GM12878 (cell line): ENCODE data around the gene PRRC2B. TPM values are rescaled to one million over a fixed set of nuclear protein-coding genes. Genes with fewer than 3 reads are reported as not detected.

Experiments
- ATAC-seq: fragments of 200-7000 bp; cut with Tn5 transposase; 3 replicates; pipeline ENCODE4 v1.9.1; 2020; ENCODE audit warnings: mild to moderate bottlenecking, moderate library complexity
- BruUV-seq: library from RNA; stranded (reverse); fragments of 400-500 nt; replicated peaks from 2 replicates; lab custom pipeline; 2021; lab: Mats Ljungman, UMichigan
- CTCF ChIA-PET: fragments of 300-600 bp; sonication (Branson Sonifier 250); formaldehyde crosslinking; extraction: SDS; loops from one replicate; lab custom pipeline; 2021; ENCODE audit warnings: inconsistent platforms; lab: Yijun Ruan, JAX
- POLR2A ChIA-PET: fragments of 350-600 bp; formaldehyde crosslinking; extraction: SDS; loops from one replicate; lab custom pipeline; 2021; ENCODE audit warnings: inconsistent platforms; lab: Charles Lee
- RAD21 ChIA-PET: fragments of 300-600 bp; sonication (Branson Sonifier 250); formaldehyde crosslinking; loops from one replicate; lab custom pipeline; 2023; ENCODE audit warnings: antibody characterized with exemption; ENCODE audit not compliant: unreplicated experiment; lab: Charles Lee
- SMC1A ChIA-PET: fragments of 300-600 bp; sonication (Branson Sonifier 250); formaldehyde crosslinking; loops from one replicate; lab custom pipeline; 2023; ENCODE audit not compliant: unreplicated experiment, uncharacterized antibody; lab: Charles Lee
- DNase-seq: peaks from one replicate; pipeline ENCODE4 v3.0.0-alpha.2; 2011; ENCODE audit warnings: low read depth, low spot score
- FAIRE-seq: peaks from 3 replicates; lab custom pipeline; 2011; peaks lifted over from hg19 to GRCh38; lab: Jason Lieb, UNC
- H2AFZ ChIP-seq: 2 replicates; pipeline ENCODE4 v1.6.0; 2011; ENCODE audit warnings: low read depth, low read length, control low read depth; ENCODE audit not compliant: control insufficient read depth
- H3K27ac ChIP-seq: 2 replicates; pipeline ENCODE4 v1.5.1; 2011; ENCODE audit warnings: control low read depth; ENCODE audit not compliant: control insufficient read depth, insufficient read depth
- H3K27me3 ChIP-seq, 2 experiments: replicated peaks in 1 of 2; 2 replicates each; pipeline versions ENCODE4 v1.6.0 to v1.6.1; 2011; ENCODE audit warnings: low read length in 1 of 2; ENCODE audit not compliant: control insufficient read depth in 2 of 2, insufficient read depth in 2 of 2
- H3K36me3 ChIP-seq, 2 experiments: 2 replicates each; pipeline ENCODE4 v1.5.1; 2011; ENCODE audit warnings: low read length in 1 of 2; ENCODE audit not compliant: control insufficient read depth in 2 of 2, insufficient read depth in 2 of 2
- H3K4me1 ChIP-seq: 2 replicates; pipeline ENCODE4 v1.6.1; 2011; ENCODE audit warnings: mild to moderate bottlenecking, low read length, moderate library complexity, mixed read lengths; ENCODE audit not compliant: control insufficient read depth, insufficient read depth
- H3K4me2 ChIP-seq: 2 replicates; pipeline ENCODE4 v1.6.0; 2011; ENCODE audit warnings: control low read depth; ENCODE audit not compliant: control insufficient read depth, insufficient read depth
- H3K4me3 ChIP-seq: fragments of 200-600 bp; sonication (generic); 2 replicates; pipeline ENCODE4 v1.5.1; 2016
- H3K79me2 ChIP-seq: 2 replicates; pipeline ENCODE4 v1.6.0; 2011; ENCODE audit warnings: low read length; ENCODE audit not compliant: control insufficient read depth, insufficient read depth
- H3K9ac ChIP-seq: 2 replicates; pipeline ENCODE4 v1.8.0; 2011; ENCODE audit warnings: low read length, control low read depth, mixed read lengths; ENCODE audit not compliant: control insufficient read depth, insufficient read depth
- H3K9me3 ChIP-seq: replicated peaks from 3 replicates; pipeline ENCODE4 v1.5.1; 2011; ENCODE audit warnings: mild to moderate bottlenecking, low read length; ENCODE audit not compliant: control insufficient read depth, insufficient read depth
- H4K20me1 ChIP-seq: 2 replicates; pipeline ENCODE4 v1.6.0; 2011; ENCODE audit not compliant: control insufficient read depth, insufficient read depth
- CEBPB ChIP-seq, 2 experiments: fragments of 150-350 bp in 1 of 2; IDR thresholded peaks; 2 replicates each; pipeline ENCODE4 v1.6.1; 2012 to 2014; ENCODE audit warnings: low read depth in 2 of 2, low read length in 2 of 2, borderline replicate concordance in 1 of 2, inconsistent platforms in 1 of 2
- CREM ChIP-seq: IDR thresholded peaks from 2 replicates; pipeline ENCODE4 v1.6.1; 2014; ENCODE audit warnings: antibody characterized with exemption, low read depth
- ESRRA ChIP-seq: IDR thresholded peaks from 2 replicates; pipeline ENCODE4 v1.6.1; 2012; ENCODE audit warnings: mild to moderate bottlenecking, low read length, improper control_type of control experiment
- FOXK2 ChIP-seq: fragments of 450-650 bp; IDR thresholded peaks from 2 replicates; pipeline ENCODE4 v1.6.1; 2017; ENCODE audit warnings: mild to moderate bottlenecking, moderate library complexity
- HDAC2 ChIP-seq: fragments of 200-600 bp; sonication (generic); IDR thresholded peaks from 2 replicates; pipeline ENCODE4 v1.6.1; 2017
- IKZF2 ChIP-seq, 2 experiments: fragments of 450-650 bp; IDR thresholded peaks; 2 replicates each; pipeline ENCODE4 v1.6.1; 2017; ENCODE audit warnings: mild to moderate bottlenecking in 2 of 2, moderate library complexity in 2 of 2
- MTA2 ChIP-seq: fragments of 450-650 bp; IDR thresholded peaks from 2 replicates; pipeline ENCODE4 v1.6.1; 2016; ENCODE audit warnings: low read depth, mild to moderate bottlenecking, moderate library complexity
- RBBP5 ChIP-seq: fragments of 200-600 bp; sonication (generic); conservative IDR thresholded peaks from 2 replicates; pipeline ENCODE4 v1.6.1; 2016
- RELA ChIP-seq: fragments of 450-650 bp; IDR thresholded peaks from 2 replicates; pipeline ENCODE4 v1.8.0; 2014; ENCODE audit warnings: borderline replicate concordance; ENCODE audit not compliant: partially characterized antibody
- SREBF1 ChIP-seq: IDR thresholded peaks from 2 replicates; pipeline ENCODE4 v1.6.1; 2012; ENCODE audit warnings: mild to moderate bottlenecking, low read length
- TCF7 ChIP-seq: IDR thresholded peaks from 2 replicates; pipeline ENCODE4 v1.6.1; 2014; ENCODE audit warnings: antibody characterized with exemption, borderline replicate concordance
- ZBED1 ChIP-seq: IDR thresholded peaks from 2 replicates; pipeline ENCODE4 v1.6.1; 2016; ENCODE audit warnings: borderline replicate concordance
- ZNF384 ChIP-seq: IDR thresholded peaks from 2 replicates; pipeline ENCODE4 v1.6.1; 2012; ENCODE audit warnings: low read depth, mild to moderate bottlenecking, low read length, improper control_type of control experiment, borderline replicate concordance
- ZSCAN29 ChIP-seq: fragments of 450-650 bp; IDR thresholded peaks from 2 replicates; pipeline ENCODE4 v1.6.1; 2017; ENCODE audit warnings: mild to moderate bottlenecking, moderate library complexity
- WGBS: methylation state at CpG from one replicate; pipeline ENCODE4 v1.1.6; 2016; ENCODE audit warnings: low lambda C conversion rate; ENCODE audit not compliant: insufficient replicate concordance, insufficient coverage; ENCODE audit errors: missing lambda C conversion rate; 5-methylcytosine and 5-hydroxymethylcytosine counted together
- in situ Hi-C: fragments of 300-500 bp; cut with MboI; formaldehyde crosslinking; loops from 9 replicates; pipeline ENCODE4 v1.14.3; 2018; ENCODE audit warnings: mixed read lengths
- intact Hi-C: fragments of 100-400 bp; cut with micrococcal nuclease; formaldehyde crosslinking; loops from one replicate; pipeline ENCODE4 v1.14.2; 2022; ENCODE audit not compliant: unreplicated experiment
- polyA plus RNA-seq, 11 experiments: library from polyadenylated mRNA; depleted of rRNA in 4 of 11; unstranded in 6 of 11; stranded (reverse) in 5 of 11; fragments of >200 nt; fragmentation: Nextera tagmentation in 4 of 11; fragmentation: Illumina TruSeq in 1 of 11; extraction: Ambion mirVana in 4 of 11; extraction: Trizol in 1 of 11; gene quantifications; 1 replicate in 1 of 11; 2 replicates in 10 of 11; pipeline versions ENCODE4 v1.2.1 to v1.2.3, GENCODE V29; 2011 to 2016; ENCODE audit warnings: inconsistent platforms in 2 of 11, missing spikeins in 2 of 11, low read depth in 1 of 11
- total RNA-seq, 4 experiments: library from RNA; depleted of rRNA in 3 of 4; stranded (reverse); fragments of >200 nt in 3 of 4; fragmentation: Illumina TruSeq in 1 of 4; extraction: Trizol in 1 of 4; gene quantifications; 2 replicates each; pipeline versions ENCODE4 v1.2.1 to v1.2.3, GENCODE V29; 2013 to 2021
- TF ChIP-seq, protein P1 (sequence below): fragments of 450-650 bp; IDR thresholded peaks from 2 replicates; pipeline ENCODE4 v1.6.1; 2016; ENCODE audit warnings: mild to moderate bottlenecking
- TF ChIP-seq, protein P2 (sequence below): fragments of 450-650 bp; IDR thresholded peaks from 2 replicates; pipeline ENCODE4 v1.6.1; 2014; ENCODE audit warnings: mild to moderate bottlenecking
- TF ChIP-seq, protein P3 (sequence below): IDR thresholded peaks from 2 replicates; pipeline ENCODE4 v1.6.1; 2012; ENCODE audit warnings: improper control_type of control experiment, low read depth, low read length; ENCODE audit not compliant: insufficient replicate concordance

Gene PRRC2B
- total and polyA plus RNA-seq, 10 of the 15 experiments (the other 5 are each of a cell fraction or from before 2014, with no cell fraction given), result 0.84 to 155 (median 28.7) TPM

DNA sequence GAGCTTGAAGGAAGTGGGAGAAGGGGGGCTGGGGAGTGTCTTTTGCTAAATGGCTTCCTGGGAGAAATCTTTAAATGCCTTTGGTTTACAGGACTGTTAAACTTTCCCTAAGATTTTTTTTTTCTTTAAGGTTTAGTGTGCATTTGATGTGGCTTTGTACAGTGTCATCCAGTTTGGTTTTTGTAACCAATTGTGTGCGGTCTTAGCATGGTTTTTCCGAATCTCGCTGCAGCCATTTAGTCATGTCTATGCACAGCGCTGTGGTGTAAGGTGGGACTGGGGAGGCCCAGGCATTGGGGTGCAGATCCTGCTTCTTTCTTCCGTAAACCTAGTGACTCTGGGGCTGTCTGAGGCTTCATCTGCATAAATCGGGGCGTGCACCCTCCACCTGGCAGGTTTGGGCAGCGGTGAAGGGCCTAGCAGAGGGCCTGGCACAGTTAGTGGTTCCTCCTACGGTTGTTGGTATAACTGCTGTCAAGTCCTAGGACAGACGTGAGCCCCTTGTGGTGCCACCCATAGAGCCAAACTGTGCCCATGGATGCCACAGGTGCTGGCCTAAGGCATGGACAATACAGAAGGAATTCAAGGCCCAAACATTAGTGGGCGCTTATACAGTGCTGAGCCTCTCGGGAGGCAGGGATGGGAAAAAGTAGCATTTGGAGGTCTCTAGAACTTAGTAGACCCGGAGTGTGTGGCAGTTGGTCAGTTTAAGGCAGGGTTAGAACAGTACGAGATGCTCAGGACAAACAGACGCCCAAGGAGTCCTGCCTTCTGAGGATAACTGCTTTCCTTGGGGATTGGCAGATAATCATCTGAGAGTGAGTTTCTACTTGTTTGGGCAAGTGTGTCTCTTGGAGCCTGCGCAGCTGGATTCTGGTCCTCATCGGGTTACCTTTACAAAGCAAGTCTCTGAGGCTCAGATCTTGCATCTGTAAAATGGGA lies 1.5 kb downstream of the PRRC2B start:
- DNase-seq (peak; percentile 26), FAIRE-seq (peak; percentile 69), ATAC-seq (peak; percentile 68)
- SMC1A ChIA-PET, result interaction anchor here (1.3 to 1.7 kb wide), 2 partner anchors 23 to 45 kb away, joined by 4 to 11 read pairs; no protein-coding TSS in a partner anchor
- CTCF ChIA-PET, result interaction anchor here (0.6 to 1.7 kb wide), 2 partner anchors 23 to 195 kb away, joined by 3 to 14 read pairs; no protein-coding TSS in a partner anchor
- Histone ChIP-seq H3K79me2 (peaks cover 57% of the 10 kb centered on the region), H3K9ac (peak overlapping the region; percentile 96), H3K27me3 (no peaks in the 10 kb centered on the region), H3K4me3 (peak overlapping the region; percentile 79), H3K4me1 (peaks cover 25% of the 10 kb centered on the region), H4K20me1 (peaks cover 23% of the 10 kb centered on the region; the same call in 1 of the 2 replicates), H2AFZ (no peak overlapping the region), H3K27ac (peak overlapping the region; percentile 87), H3K4me2 (peak overlapping the region; percentile 99), H3K9me3 (no peaks in the 10 kb centered on the region), H3K36me3 (no peaks in the 10 kb centered on the region)
- WGBS, result 7% methylated on average over 17 of the region's 17 CpGs
- in situ Hi-C loops (no loop called here), intact Hi-C loops (loop anchor here (2.0 to 10.0 kb wide), 2 partner anchors 23 to 339 kb away; no protein-coding TSS in a partner anchor)
- RAD21 ChIA-PET, result interaction anchor here (4.3 kb wide), 1 partner anchor 23 kb away, joined by 14 read pairs; no protein-coding TSS in a partner anchor
- POLR2A ChIA-PET, result interaction anchor here (1.0 to 2.4 kb wide), 2 partner anchors 10 to 23 kb away, joined by 5 to 6 read pairs; no protein-coding TSS in a partner anchor
- BruUV-seq, result TSS peak; percentile 60
- TF ChIP-seq IKZF2 (IDR thresholded peaks at IDR 0.05) (peak; percentile 38 to 40; a peak in 2 of 4 replicates), ZBED1 (no peak), TCF7 (peak; percentile 82), ZSCAN29 (no peak), HDAC2 (no peak), RELA (no peak), CEBPB (IDR thresholded peaks at IDR 0.05; ENCODE audit: borderline replicate concordance in 1 of 2, low read depth in 2 of 2, low read length in 2 of 2) (no peak), FOXK2 (no peak), RBBP5 (no peak), MTA2 (no peak), ZNF384 (no peak), CREM (peak; percentile 26; the same call in 1 of the 2 replicates), ESRRA (no peak), SREBF1 (no peak)
- TF ChIP-seq, protein P1, sequence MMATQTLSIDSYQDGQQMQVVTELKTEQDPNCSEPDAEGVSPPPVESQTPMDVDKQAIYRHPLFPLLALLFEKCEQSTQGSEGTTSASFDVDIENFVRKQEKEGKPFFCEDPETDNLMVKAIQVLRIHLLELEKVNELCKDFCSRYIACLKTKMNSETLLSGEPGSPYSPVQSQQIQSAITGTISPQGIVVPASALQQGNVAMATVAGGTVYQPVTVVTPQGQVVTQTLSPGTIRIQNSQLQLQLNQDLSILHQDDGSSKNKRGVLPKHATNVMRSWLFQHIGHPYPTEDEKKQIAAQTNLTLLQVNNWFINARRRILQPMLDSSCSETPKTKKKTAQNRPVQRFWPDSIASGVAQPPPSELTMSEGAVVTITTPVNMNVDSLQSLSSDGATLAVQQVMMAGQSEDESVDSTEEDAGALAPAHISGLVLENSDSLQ, result no peak
- TF ChIP-seq, protein P2, sequence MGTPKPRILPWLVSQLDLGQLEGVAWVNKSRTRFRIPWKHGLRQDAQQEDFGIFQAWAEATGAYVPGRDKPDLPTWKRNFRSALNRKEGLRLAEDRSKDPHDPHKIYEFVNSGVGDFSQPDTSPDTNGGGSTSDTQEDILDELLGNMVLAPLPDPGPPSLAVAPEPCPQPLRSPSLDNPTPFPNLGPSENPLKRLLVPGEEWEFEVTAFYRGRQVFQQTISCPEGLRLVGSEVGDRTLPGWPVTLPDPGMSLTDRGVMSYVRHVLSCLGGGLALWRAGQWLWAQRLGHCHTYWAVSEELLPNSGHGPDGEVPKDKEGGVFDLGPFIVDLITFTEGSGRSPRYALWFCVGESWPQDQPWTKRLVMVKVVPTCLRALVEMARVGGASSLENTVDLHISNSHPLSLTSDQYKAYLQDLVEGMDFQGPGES, result no peak
- TF ChIP-seq, protein P3, sequence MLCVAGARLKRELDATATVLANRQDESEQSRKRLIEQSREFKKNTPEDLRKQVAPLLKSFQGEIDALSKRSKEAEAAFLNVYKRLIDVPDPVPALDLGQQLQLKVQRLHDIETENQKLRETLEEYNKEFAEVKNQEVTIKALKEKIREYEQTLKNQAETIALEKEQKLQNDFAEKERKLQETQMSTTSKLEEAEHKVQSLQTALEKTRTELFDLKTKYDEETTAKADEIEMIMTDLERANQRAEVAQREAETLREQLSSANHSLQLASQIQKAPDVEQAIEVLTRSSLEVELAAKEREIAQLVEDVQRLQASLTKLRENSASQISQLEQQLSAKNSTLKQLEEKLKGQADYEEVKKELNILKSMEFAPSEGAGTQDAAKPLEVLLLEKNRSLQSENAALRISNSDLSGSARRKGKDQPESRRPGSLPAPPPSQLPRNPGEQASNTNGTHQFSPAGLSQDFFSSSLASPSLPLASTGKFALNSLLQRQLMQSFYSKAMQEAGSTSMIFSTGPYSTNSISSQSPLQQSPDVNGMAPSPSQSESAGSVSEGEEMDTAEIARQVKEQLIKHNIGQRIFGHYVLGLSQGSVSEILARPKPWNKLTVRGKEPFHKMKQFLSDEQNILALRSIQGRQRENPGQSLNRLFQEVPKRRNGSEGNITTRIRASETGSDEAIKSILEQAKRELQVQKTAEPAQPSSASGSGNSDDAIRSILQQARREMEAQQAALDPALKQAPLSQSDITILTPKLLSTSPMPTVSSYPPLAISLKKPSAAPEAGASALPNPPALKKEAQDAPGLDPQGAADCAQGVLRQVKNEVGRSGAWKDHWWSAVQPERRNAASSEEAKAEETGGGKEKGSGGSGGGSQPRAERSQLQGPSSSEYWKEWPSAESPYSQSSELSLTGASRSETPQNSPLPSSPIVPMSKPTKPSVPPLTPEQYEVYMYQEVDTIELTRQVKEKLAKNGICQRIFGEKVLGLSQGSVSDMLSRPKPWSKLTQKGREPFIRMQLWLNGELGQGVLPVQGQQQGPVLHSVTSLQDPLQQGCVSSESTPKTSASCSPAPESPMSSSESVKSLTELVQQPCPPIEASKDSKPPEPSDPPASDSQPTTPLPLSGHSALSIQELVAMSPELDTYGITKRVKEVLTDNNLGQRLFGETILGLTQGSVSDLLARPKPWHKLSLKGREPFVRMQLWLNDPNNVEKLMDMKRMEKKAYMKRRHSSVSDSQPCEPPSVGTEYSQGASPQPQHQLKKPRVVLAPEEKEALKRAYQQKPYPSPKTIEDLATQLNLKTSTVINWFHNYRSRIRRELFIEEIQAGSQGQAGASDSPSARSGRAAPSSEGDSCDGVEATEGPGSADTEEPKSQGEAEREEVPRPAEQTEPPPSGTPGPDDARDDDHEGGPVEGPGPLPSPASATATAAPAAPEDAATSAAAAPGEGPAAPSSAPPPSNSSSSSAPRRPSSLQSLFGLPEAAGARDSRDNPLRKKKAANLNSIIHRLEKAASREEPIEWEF, result no peak
